ENCODE data around the gene KCTD16.

GRCh38 chr5:144203750-144204596 lies 33.3 kb downstream of the KCTD16 start:
- TF ChIP-seq CTCF (conservative IDR thresholded peaks at IDR 0.05; ENCODE audit: low read depth in 2 of 2) (peak; percentile 85 to 98), CREB1 (CRISPR knock-in tag; IDR thresholded peaks at IDR 0.05; ENCODE audit: low read depth) (no peak), EZH2 (IDR thresholded peaks at IDR 0.05; ENCODE audit: low read depth, unreplicated experiment) (no peak), POLR2AphosphoS5 (IDR thresholded peaks at IDR 0.05; ENCODE audit: low read depth) (no peak)
